Measurements from ENCODE around the gene GPANK1. TPM values are rescaled to one million over a fixed set of nuclear protein-coding genes. Genes with fewer than 3 reads are reported as not detected.

The GPANK1 gene
- total and polyA plus RNA-seq, 2 of the 13 experiments (the other 11 are each of a cell fraction or from before 2014, with no cell fraction given): 15.4 to 22.8 TPM

DNA sequence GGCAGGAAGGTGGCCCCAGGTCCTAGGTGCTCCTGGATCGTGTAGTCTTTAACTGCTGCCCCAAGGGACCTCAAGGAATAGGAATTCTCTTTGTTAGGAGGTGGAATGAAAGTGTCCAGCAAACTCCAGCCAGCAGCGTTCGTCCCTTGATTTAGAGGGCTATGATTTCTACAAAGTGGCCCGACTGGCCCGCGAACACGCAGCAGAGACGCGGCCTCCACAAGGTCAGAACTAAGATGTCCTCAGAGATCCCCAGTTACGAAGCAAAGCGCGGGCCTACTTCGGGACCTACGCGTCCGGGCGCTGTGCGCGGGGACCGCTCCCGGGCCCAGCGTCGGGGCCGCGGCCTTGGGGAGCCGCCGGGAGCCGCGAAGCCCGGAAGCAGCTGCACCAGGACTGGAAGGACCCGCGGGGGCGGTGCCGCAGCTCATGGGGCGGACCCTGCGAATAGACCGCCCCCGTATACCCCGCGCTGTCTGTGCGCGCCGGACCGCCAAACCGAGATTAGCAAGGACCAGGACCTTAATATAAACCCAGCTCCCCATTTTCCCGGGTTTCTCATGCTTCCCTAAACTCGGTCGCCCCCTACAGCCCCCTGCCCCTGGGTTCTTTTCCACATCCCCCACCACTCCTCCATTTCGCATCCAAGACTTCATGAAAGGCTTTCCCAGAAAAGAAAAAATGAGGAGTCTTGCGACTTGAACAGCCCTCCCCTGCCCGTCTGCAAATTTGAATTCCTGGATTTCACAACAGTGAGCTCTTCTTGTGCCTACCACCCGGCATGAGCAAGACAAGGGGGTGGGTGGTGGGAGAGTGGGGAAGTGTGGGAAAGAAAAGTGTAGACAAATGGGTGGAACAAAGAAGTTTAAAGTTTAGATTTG is 4.2 kb downstream of the GPANK1 start, which contains the start of gene C6orf47 (continued):
- TF ChIP-seq FOXC1 (CRISPR knock-in tag; IDR thresholded peaks at IDR 0.05; ENCODE audit: borderline replicate concordance) (peak; percentile 91), MED8 (CRISPR knock-in tag; IDR thresholded peaks at IDR 0.05; ENCODE audit: insufficient replicate concordance) (peak; percentile 71), KAT7 (CRISPR knock-in tag; IDR thresholded peaks at IDR 0.05; ENCODE audit: borderline replicate concordance) (peak; percentile 66; the same call in 1 of the 2 replicates), SIX1 (CRISPR knock-in tag; IDR thresholded peaks at IDR 0.05; ENCODE audit: borderline replicate concordance) (no peak), HOXA9 (CRISPR knock-in tag; IDR thresholded peaks at IDR 0.05; ENCODE audit: borderline replicate concordance) (no peak), GATAD2A (CRISPR knock-in tag; IDR thresholded peaks at IDR 0.05) (peak; percentile 55; the same call in 1 of the 2 replicates), ZNF629 (CRISPR knock-in tag; conservative IDR thresholded peaks at IDR 0.05) (peak; percentile 45), ZNF205 (CRISPR knock-in tag; IDR thresholded peaks at IDR 0.05) (peak; percentile 18; the same call in 1 of the 2 replicates), ZNF672 (CRISPR knock-in tag; IDR thresholded peaks at IDR 0.05) (no peak), MTF2 (CRISPR knock-in tag; IDR thresholded peaks at IDR 0.05; ENCODE audit: borderline replicate concordance) (no peak), KDM5B (CRISPR knock-in tag; IDR thresholded peaks at IDR 0.05; ENCODE audit: borderline replicate concordance) (peak; percentile 91), POLR2G (IDR thresholded peaks at IDR 0.05; ENCODE audit: low read depth, low read length) (peak; percentile 97), ZBTB1 (CRISPR knock-in tag; IDR thresholded peaks at IDR 0.05; ENCODE audit: borderline replicate concordance) (no peak), BCL6 (CRISPR knock-in tag; IDR thresholded peaks at IDR 0.05) (no peak; the same call in 1 of the 2 replicates), ZNF567 (CRISPR knock-in tag; IDR thresholded peaks at IDR 0.05; ENCODE audit: borderline replicate concordance) (peak; percentile 86; the same call in 1 of the 2 replicates), NFYC (CRISPR knock-in tag; IDR thresholded peaks at IDR 0.05) (no peak), NR1H2 (CRISPR knock-in tag; IDR thresholded peaks at IDR 0.05; ENCODE audit: borderline replicate concordance, low read depth) (peak; percentile 47; the same call in 1 of the 2 replicates), ZMYM3 (CRISPR knock-in tag; IDR thresholded peaks at IDR 0.05) (no peak), ELF4 (CRISPR knock-in tag; IDR thresholded peaks at IDR 0.05; ENCODE audit: borderline replicate concordance) (no peak; the same call in 1 of the 2 replicates), MXD4 (CRISPR knock-in tag; IDR thresholded peaks at IDR 0.05) (peak; percentile 76), ZNF383 (CRISPR knock-in tag; IDR thresholded peaks at IDR 0.05; ENCODE audit: borderline replicate concordance) (no peak)
- TF ChIP-seq, protein P1, sequence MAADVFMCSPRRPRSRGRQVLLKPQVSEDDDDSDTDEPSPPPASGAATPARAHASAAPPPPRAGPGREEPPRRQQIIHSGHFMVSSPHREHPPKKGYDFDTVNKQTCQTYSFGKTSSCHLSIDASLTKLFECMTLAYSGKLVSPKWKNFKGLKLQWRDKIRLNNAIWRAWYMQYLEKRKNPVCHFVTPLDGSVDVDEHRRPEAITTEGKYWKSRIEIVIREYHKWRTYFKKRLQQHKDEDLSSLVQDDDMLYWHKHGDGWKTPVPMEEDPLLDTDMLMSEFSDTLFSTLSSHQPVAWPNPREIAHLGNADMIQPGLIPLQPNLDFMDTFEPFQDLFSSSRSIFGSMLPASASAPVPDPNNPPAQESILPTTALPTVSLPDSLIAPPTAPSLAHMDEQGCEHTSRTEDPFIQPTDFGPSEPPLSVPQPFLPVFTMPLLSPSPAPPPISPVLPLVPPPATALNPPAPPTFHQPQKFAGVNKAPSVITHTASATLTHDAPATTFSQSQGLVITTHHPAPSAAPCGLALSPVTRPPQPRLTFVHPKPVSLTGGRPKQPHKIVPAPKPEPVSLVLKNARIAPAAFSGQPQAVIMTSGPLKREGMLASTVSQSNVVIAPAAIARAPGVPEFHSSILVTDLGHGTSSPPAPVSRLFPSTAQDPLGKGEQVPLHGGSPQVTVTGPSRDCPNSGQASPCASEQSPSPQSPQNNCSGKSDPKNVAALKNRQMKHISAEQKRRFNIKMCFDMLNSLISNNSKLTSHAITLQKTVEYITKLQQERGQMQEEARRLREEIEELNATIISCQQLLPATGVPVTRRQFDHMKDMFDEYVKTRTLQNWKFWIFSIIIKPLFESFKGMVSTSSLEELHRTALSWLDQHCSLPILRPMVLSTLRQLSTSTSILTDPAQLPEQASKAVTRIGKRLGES (CRISPR knock-in tag; IDR thresholded peaks at IDR 0.05; ENCODE audit: borderline replicate concordance): 0 out of 2 replicates have a peak, but pooled peaks have one; percentile 43
- TF ChIP-seq, protein P2, sequence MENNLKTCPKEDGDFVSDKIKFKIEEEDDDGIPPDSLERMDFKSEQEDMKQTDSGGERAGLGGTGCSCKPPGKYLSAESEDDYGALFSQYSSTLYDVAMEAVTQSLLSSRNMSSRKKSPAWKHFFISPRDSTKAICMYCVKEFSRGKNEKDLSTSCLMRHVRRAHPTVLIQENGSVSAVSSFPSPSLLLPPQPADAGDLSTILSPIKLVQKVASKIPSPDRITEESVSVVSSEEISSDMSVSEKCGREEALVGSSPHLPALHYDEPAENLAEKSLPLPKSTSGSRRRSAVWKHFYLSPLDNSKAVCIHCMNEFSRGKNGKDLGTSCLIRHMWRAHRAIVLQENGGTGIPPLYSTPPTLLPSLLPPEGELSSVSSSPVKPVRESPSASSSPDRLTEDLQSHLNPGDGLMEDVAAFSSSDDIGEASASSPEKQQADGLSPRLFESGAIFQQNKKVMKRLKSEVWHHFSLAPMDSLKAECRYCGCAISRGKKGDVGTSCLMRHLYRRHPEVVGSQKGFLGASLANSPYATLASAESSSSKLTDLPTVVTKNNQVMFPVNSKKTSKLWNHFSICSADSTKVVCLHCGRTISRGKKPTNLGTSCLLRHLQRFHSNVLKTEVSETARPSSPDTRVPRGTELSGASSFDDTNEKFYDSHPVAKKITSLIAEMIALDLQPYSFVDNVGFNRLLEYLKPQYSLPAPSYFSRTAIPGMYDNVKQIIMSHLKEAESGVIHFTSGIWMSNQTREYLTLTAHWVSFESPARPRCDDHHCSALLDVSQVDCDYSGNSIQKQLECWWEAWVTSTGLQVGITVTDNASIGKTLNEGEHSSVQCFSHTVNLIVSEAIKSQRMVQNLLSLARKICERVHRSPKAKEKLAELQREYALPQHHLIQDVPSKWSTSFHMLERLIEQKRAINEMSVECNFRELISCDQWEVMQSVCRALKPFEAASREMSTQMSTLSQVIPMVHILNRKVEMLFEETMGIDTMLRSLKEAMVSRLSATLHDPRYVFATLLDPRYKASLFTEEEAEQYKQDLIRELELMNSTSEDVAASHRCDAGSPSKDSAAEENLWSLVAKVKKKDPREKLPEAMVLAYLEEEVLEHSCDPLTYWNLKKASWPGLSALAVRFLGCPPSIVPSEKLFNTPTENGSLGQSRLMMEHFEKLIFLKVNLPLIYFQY (CRISPR knock-in tag; IDR thresholded peaks at IDR 0.05; ENCODE audit: borderline replicate concordance): peak; percentile 56; the same call in 1 of the 2 replicates

Measured in HepG2 (cell line).